ENCODE data around the gene MYO9B. TPM values are rescaled to one million over a fixed set of nuclear protein-coding genes. Genes with fewer than 3 reads are reported as not detected.

Gene MYO9B
- total and polyA plus RNA-seq, 9 of the 15 experiments (the other 6 are each of a cell fraction or from before 2014, with no cell fraction given) = 2.4 to 77.6 (median 23.0) TPM

GRCh38 chr19:17052439-17052838 is 23.1 kb upstream of the MYO9B start:
- no peak overlapping the region for H3K4me3 ChIP-seq
- ChIA-PET POLR2A (interaction anchor here (0.6 to 1.0 kb wide), 6 partner anchors 9 to 273 kb away, joined by 3 to 4 read pairs (median 3); no protein-coding TSS in a partner anchor), CTCF (ENCODE audit: low intra/inter-chr PET ratio) (interaction anchor here (1.1 to 2.3 kb wide), 3 partner anchors 274 to 338 kb away, joined by 4 to 11 read pairs (median 10); no protein-coding TSS in a partner anchor)
- FAIRE-seq (peak; percentile 66), DNase-seq (ENCODE audit: extremely low read depth in 1 of 4, low spot score in 3 of 4) (peak in 2 of 4 experiments; percentile 39 to 48), ATAC-seq (peak; percentile 63)
- in situ Hi-C loops (cut with MboI) (no loop called here), intact Hi-C loops (cut with micrococcal nuclease) (no loop called here)
- H3K36me3 ChIP-seq (ENCODE audit: control insufficient read depth, insufficient read depth, low read length) = peaks cover 79% of the 10 kb centered on the region
- H2AFZ ChIP-seq (ENCODE audit: low read depth, low read length) = no peak overlapping the region
- H4K20me1 ChIP-seq (replicated peaks; ENCODE audit: control insufficient read depth, insufficient read depth, low read length) = peaks cover 13% of the 10 kb centered on the region; the same call in 1 of the 2 replicates
- no peaks in the 10 kb centered on the region for H3K79me2 ChIP-seq (ENCODE audit: control insufficient read depth, insufficient read depth, low read length)
- WGBS (ENCODE audit: insufficient coverage, low coverage, missing lambda C conversion rate) = 76% methylated on average over 8 of the region's 8 CpGs
- no peak overlapping the region for H3K9ac ChIP-seq (ENCODE audit: insufficient read depth in 1 of 2, low read depth in 2 of 2, low read length in 2 of 2)
- H3K4me1 ChIP-seq (replicated peaks in 1 of 2; ENCODE audit: control insufficient read depth in 2 of 2, insufficient read depth in 2 of 2, low read length in 2 of 2) = no peaks in the 10 kb centered on the region
- H3K9me1 ChIP-seq (ENCODE audit: control insufficient read depth, insufficient read depth, low read length) = peaks cover 4% of the 10 kb centered on the region
- no peaks in the 10 kb centered on the region for H3K27me3 ChIP-seq (ENCODE audit: control insufficient read depth in 2 of 2, insufficient read depth in 2 of 2, low read length in 2 of 2)
- H3K27ac ChIP-seq (ENCODE audit: extremely low read depth, low read depth, low read length) = no peak overlapping the region
- BruUV-seq (replicated peaks) = no TSS peak
- no peak overlapping the region for H3K4me2 ChIP-seq (ENCODE audit: insufficient read depth, low read length)
- H3K9me3 ChIP-seq (replicated peaks; ENCODE audit: control insufficient read depth, insufficient read depth, low read depth, low read length) = no peaks in the 10 kb centered on the region
- no peak for TF ChIP-seq HNRNPH1 (optimal IDR thresholded peaks at IDR 0.05; ENCODE audit: low read depth, low read length)
- TF ChIP-seq REST (IDR thresholded peaks at IDR 0.05; ENCODE audit: borderline replicate concordance) = peak; percentile 35; the same call in 1 of the 2 replicates
- TF ChIP-seq REST (CRISPR knock-in tag; IDR thresholded peaks at IDR 0.05; ENCODE audit: low read depth) = no peak
- no peak for TF ChIP-seq BRF1 (IDR thresholded peaks at IDR 0.05; ENCODE audit: borderline replicate concordance, extremely low read depth, insufficient read length)
- peak; percentile 44; the same call in 1 of the 2 replicates for TF ChIP-seq SMC3 (conservative IDR thresholded peaks at IDR 0.05; ENCODE audit: insufficient read depth, low read depth, low read length)
- no peak for TF ChIP-seq MCM2 (IDR thresholded peaks at IDR 0.05; ENCODE audit: low read depth)
